GM18499 (cell line): ENCODE data around the gene KEAP1.

Experiments
- ATAC-seq: cut with Tn5 transposase; IDR thresholded peaks from one replicate; pipeline ENCODE4 v1.9.1; 2021; ENCODE audit warnings: moderate number of reproducible peaks; ENCODE audit not compliant: insufficient read depth, unreplicated experiment

Gene KEAP1

GRCh38 chr19:10525636-10526035 lies 22.5 kb upstream of the KEAP1 start:
- no peak for ATAC-seq

- ATAC-seq = no peak
Observed at GRCh38 chr19:10523135-10523636, 20.0 kb upstream of the KEAP1 start.

- ATAC-seq = no peak
Observed at GRCh38 chr19:10521461-10522171, 18.5 kb upstream of the KEAP1 start.

GRCh38 chr19:10520652-10521318 lies 17.6 kb upstream of the KEAP1 start:
- no peak for ATAC-seq

GRCh38 chr19:10519421-10519820 lies 16.3 kb upstream of the KEAP1 start:
- ATAC-seq = no peak

- no peak for ATAC-seq
Observed at GRCh38 chr19:10518444-10519361, 15.5 kb upstream of the KEAP1 start.

GRCh38 chr19:10517760-10518443 lies 14.7 kb upstream of the KEAP1 start:
- no peak for ATAC-seq

GRCh38 chr19:10517361-10517759 lies 14.2 kb upstream of the KEAP1 start, which contains the start of gene S1PR5:
Gene S1PR5, minus strand, starts transcription at chr19:10517447. Its CDS starts 2,436 bp downstream, at chr19:10515011.
- ATAC-seq = no peak

GRCh38 chr19:10516671-10517286 lies 13.6 kb upstream of the KEAP1 start:
- ATAC-seq = no peak

GRCh38 chr19:10516064-10516385 lies 12.9 kb upstream of the KEAP1 start:
- no peak for ATAC-seq

- ATAC-seq = no peak
Observed at GRCh38 chr19:10514211-10515145, 11.3 kb upstream of the KEAP1 start.

- no peak for ATAC-seq
Observed at GRCh38 chr19:10513223-10513622, 10.1 kb upstream of the KEAP1 start.

GRCh38 chr19:10510301-10510802 lies 7.2 kb upstream of the KEAP1 start:
- ATAC-seq = no peak

- no peak for ATAC-seq
Observed at GRCh38 chr19:10508707-10509106, 5.6 kb upstream of the KEAP1 start.

GRCh38 chr19:10508036-10508435 lies 4.9 kb upstream of the KEAP1 start:
- ATAC-seq = no peak

GRCh38 chr19:10505583-10506229 lies 2.5 kb upstream of the KEAP1 start:
- ATAC-seq = no peak

GRCh38 chr19:10502524-10503001 lies 593 bp downstream of the KEAP1 start:
- peak; percentile 61 for ATAC-seq

- ATAC-seq = peak; percentile 19
Observed at GRCh38 chr19:10501971-10502523, 1.1 kb downstream of the KEAP1 start.
